Trophoblast cell (in vitro differentiated cells and primary cell): ENCODE results near the gene CADPS2.

ENCODE experiments used
- DNase-seq, 2 donors: peaks; one replicate each; pipeline ENCODE4 v3.0.0-alpha.2; 2016
- H2AFZ ChIP-seq: 2 replicates; pipeline ENCODE4 v1.6.1; 2013; ENCODE audit warnings: low read length, moderate library complexity, mild to moderate bottlenecking; ENCODE audit not compliant: insufficient read depth, poor library complexity
- H2AK5ac ChIP-seq: 2 replicates; pipeline ENCODE4 v1.6.1; 2013; ENCODE audit warnings: mild to moderate bottlenecking, low read length
- H2BK120ac ChIP-seq: 2 replicates; pipeline ENCODE4 v1.6.1; 2013; ENCODE audit warnings: low read length, mild to moderate bottlenecking, moderate library complexity; ENCODE audit not compliant: insufficient read depth, poor library complexity
- H2BK12ac ChIP-seq: 2 replicates; pipeline ENCODE4 v1.6.1; 2013; ENCODE audit warnings: mild to moderate bottlenecking, low read length, moderate library complexity
- H2BK5ac ChIP-seq: 2 replicates; pipeline ENCODE4 v1.6.1; 2013; ENCODE audit warnings: low read length, low read depth, moderate library complexity, mild to moderate bottlenecking; ENCODE audit not compliant: poor library complexity
- H3K14ac ChIP-seq: 2 replicates; pipeline ENCODE4 v1.6.1; 2013; ENCODE audit warnings: mild to moderate bottlenecking, low read length
- H3K18ac ChIP-seq: 2 replicates; pipeline ENCODE4 v1.6.1; 2013; ENCODE audit warnings: mild to moderate bottlenecking, low read length
- H3K23ac ChIP-seq: 2 replicates; pipeline ENCODE4 v1.6.1; 2013; ENCODE audit warnings: low read length
- H3K27ac ChIP-seq: 2 replicates; pipeline ENCODE4 v1.5.1; 2013; ENCODE audit warnings: low read depth, mild to moderate bottlenecking, inconsistent platforms, low read length, moderate library complexity
- H3K27me3 ChIP-seq: 2 replicates; pipeline ENCODE4 v1.6.1; 2013; ENCODE audit warnings: inconsistent platforms, mild to moderate bottlenecking, low read length, moderate library complexity; ENCODE audit not compliant: insufficient read depth
- H3K36me3 ChIP-seq, 2 experiments: 1 replicate in 1 of 2; 2 replicates in 1 of 2; pipeline ENCODE4 v1.6.1; 2013; ENCODE audit warnings: low read length in 2 of 2, mild to moderate bottlenecking in 2 of 2, moderate library complexity in 1 of 2; ENCODE audit not compliant: insufficient read depth in 2 of 2, control insufficient read depth in 1 of 2
- H3K4ac ChIP-seq: 2 replicates; pipeline ENCODE4 v1.6.1; 2013; ENCODE audit warnings: low read depth, mild to moderate bottlenecking, low read length, moderate library complexity
- H3K4me1 ChIP-seq, 2 experiments: 1 replicate in 1 of 2; 2 replicates in 1 of 2; pipeline ENCODE4 v1.6.1; 2013; ENCODE audit warnings: low read length in 2 of 2, mild to moderate bottlenecking in 2 of 2, moderate library complexity in 1 of 2; ENCODE audit not compliant: insufficient read depth in 2 of 2, control insufficient read depth in 1 of 2
- H3K4me2 ChIP-seq: 2 replicates; pipeline ENCODE4 v1.6.1; 2013; ENCODE audit warnings: inconsistent platforms, mild to moderate bottlenecking, low read length, moderate library complexity
- H3K4me3 ChIP-seq: 2 replicates; pipeline ENCODE4 v1.5.1; 2013; ENCODE audit warnings: mild to moderate bottlenecking, low read depth, low read length, inconsistent platforms
- H3K79me1 ChIP-seq: one replicate; pipeline ENCODE4 v1.6.1; 2013; ENCODE audit warnings: low read length
- H3K79me2 ChIP-seq: 2 replicates; pipeline ENCODE4 v1.6.1; 2013; ENCODE audit warnings: low read length, mild to moderate bottlenecking; ENCODE audit not compliant: control insufficient read depth, insufficient read depth, poor library complexity
- H3K9ac ChIP-seq: 2 replicates; pipeline ENCODE4 v1.6.1; 2013; ENCODE audit warnings: mild to moderate bottlenecking, low read length
- H3K9me3 ChIP-seq: 2 replicates; pipeline ENCODE4 v1.6.1; 2013; ENCODE audit warnings: low read depth, mild to moderate bottlenecking, control low read depth, inconsistent platforms, low read length; ENCODE audit not compliant: insufficient read depth
- H4K12ac ChIP-seq: 2 replicates; pipeline ENCODE4 v1.6.1; 2013; ENCODE audit warnings: low read depth, mild to moderate bottlenecking, low read length, moderate library complexity
- H4K8ac ChIP-seq: 2 replicates; pipeline ENCODE4 v1.6.1; 2013; ENCODE audit warnings: low read depth, mild to moderate bottlenecking, low read length, moderate library complexity
- H4K91ac ChIP-seq: one replicate; pipeline ENCODE4 v1.6.1; 2013; ENCODE audit warnings: low read depth, mild to moderate bottlenecking, low read length, moderate library complexity
- WGBS: extraction: QIAGEN DNeasy Blood & Tissue Kit; methylation state at CpG from one replicate; pipeline ENCODE4 v1.1.7; 2013; ENCODE audit warnings: missing lambda C conversion rate; ENCODE audit not compliant: insufficient read length, insufficient coverage; ENCODE audit errors: extremely low coverage; 5-methylcytosine and 5-hydroxymethylcytosine counted together

Gene CADPS2

GRCh38 chr7:122605929-122606328 is 280.3 kb downstream of the CADPS2 start:
- Histone ChIP-seq H3K79me1 (no peaks in the 10 kb centered on the region), H2AK5ac (no peak overlapping the region), H3K4ac (no peak overlapping the region), H3K27me3 (no peaks in the 10 kb centered on the region), H3K9ac (no peak overlapping the region), H3K27ac (no peak overlapping the region), H3K18ac (no peak overlapping the region), H2AFZ (no peak overlapping the region), H3K79me2 (no peaks in the 10 kb centered on the region), H3K4me1 (no peaks in the 10 kb centered on the region), H4K91ac (no peak overlapping the region), H2BK120ac (no peak overlapping the region), H2BK5ac (no peak overlapping the region), H3K4me2 (no peak overlapping the region), H3K23ac (no peak overlapping the region), H3K9me3 (no peaks in the 10 kb centered on the region), H3K36me3 (no peaks in the 10 kb centered on the region), H3K14ac (no peak overlapping the region), H4K8ac (no peak overlapping the region), H3K4me3 (no peak overlapping the region), H2BK12ac (no peak overlapping the region), H4K12ac (no peak overlapping the region)
- no peak for DNase-seq
- WGBS = no CpG with 5 or more reads among the region's 2 CpGs

- H2AFZ ChIP-seq = no peak overlapping the region
- DNase-seq = no peak
- H2AK5ac ChIP-seq = no peak overlapping the region
- no peak overlapping the region for H3K4me3 ChIP-seq
- no peaks in the 10 kb centered on the region for H3K36me3 ChIP-seq
- H3K9me3 ChIP-seq = no peaks in the 10 kb centered on the region
- H3K27me3 ChIP-seq = no peaks in the 10 kb centered on the region
- H4K12ac ChIP-seq = no peak overlapping the region
- H3K23ac ChIP-seq = no peak overlapping the region
- H3K79me1 ChIP-seq = no peaks in the 10 kb centered on the region
- no peak overlapping the region for H2BK5ac ChIP-seq
- no peak overlapping the region for H3K18ac ChIP-seq
- no peak overlapping the region for H3K4ac ChIP-seq
- no peaks in the 10 kb centered on the region for H3K79me2 ChIP-seq
- H3K9ac ChIP-seq = no peak overlapping the region
- no peak overlapping the region for H4K91ac ChIP-seq
- H3K27ac ChIP-seq = no peak overlapping the region
- no peak overlapping the region for H2BK12ac ChIP-seq
- no peak overlapping the region for H3K14ac ChIP-seq
- no peak overlapping the region for H3K4me2 ChIP-seq
- no peak overlapping the region for H2BK120ac ChIP-seq
- H4K8ac ChIP-seq = no peak overlapping the region
- H3K4me1 ChIP-seq = no peaks in the 10 kb centered on the region
These were observed 282.0 kb downstream of the CADPS2 start for GRCh38 chr7:122604251-122604650.

DNA sequence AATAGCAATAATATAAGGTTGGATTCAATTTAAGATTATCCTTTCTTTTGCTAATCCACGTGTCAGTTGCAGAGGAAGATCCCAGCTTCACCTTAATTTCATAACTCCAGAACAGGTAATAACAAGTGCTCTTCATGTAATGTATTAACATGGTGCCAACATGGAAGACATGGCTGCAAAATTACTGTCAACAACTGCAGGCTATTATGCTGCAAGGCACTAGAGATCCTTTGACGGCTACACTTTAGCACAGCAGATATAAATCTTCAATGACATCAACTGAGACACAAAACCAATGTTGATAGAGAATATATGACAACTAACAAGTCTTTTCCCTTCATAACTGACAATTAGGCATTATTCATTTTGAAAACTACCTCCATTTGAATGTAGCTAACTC is 283.5 kb downstream of the CADPS2 start:
- Histone ChIP-seq H2BK12ac (no peak overlapping the region), H3K9me3 (no peaks in the 10 kb centered on the region), H3K14ac (no peak overlapping the region), H3K36me3 (no peaks in the 10 kb centered on the region), H2BK5ac (no peak overlapping the region), H2AFZ (no peak overlapping the region), H3K79me1 (no peaks in the 10 kb centered on the region), H4K91ac (no peak overlapping the region), H3K9ac (no peak overlapping the region), H2BK120ac (no peak overlapping the region), H3K18ac (no peak overlapping the region), H3K4me2 (no peak overlapping the region), H3K27me3 (no peaks in the 10 kb centered on the region), H2AK5ac (no peak overlapping the region), H3K27ac (no peak overlapping the region), H3K4me1 (no peaks in the 10 kb centered on the region), H3K79me2 (no peaks in the 10 kb centered on the region), H3K23ac (no peak overlapping the region), H4K12ac (no peak overlapping the region), H3K4me3 (no peak overlapping the region), H3K4ac (no peak overlapping the region), H4K8ac (no peak overlapping the region)
- no CpG with 5 or more reads among the region's 2 CpGs for WGBS
- DNase-seq = no peak

- Histone ChIP-seq H3K4ac (no peak overlapping the region), H2BK120ac (no peak overlapping the region), H2AK5ac (no peak overlapping the region), H3K79me2 (no peaks in the 10 kb centered on the region), H3K4me2 (no peak overlapping the region), H4K91ac (no peak overlapping the region), H3K23ac (no peak overlapping the region), H3K9me3 (no peaks in the 10 kb centered on the region), H2BK12ac (no peak overlapping the region), H3K14ac (no peak overlapping the region), H3K9ac (no peak overlapping the region), H4K8ac (no peak overlapping the region), H2BK5ac (no peak overlapping the region), H3K36me3 (no peaks in the 10 kb centered on the region), H3K4me1 (no peaks in the 10 kb centered on the region), H3K4me3 (no peak overlapping the region), H3K18ac (no peak overlapping the region), H4K12ac (no peak overlapping the region), H3K27me3 (no peaks in the 10 kb centered on the region), H3K79me1 (no peaks in the 10 kb centered on the region), H3K27ac (no peak overlapping the region), H2AFZ (no peak overlapping the region)
- WGBS = no CpG with 5 or more reads among the region's 2 CpGs
- DNase-seq = no peak
These were observed 285.6 kb downstream of the CADPS2 start for GRCh38 chr7:122600630-122601029.

- Histone ChIP-seq H3K36me3 (no peaks in the 10 kb centered on the region), H2BK5ac (no peak overlapping the region), H3K9me3 (no peaks in the 10 kb centered on the region)
These were observed 286.2 kb downstream of the CADPS2 start for GRCh38 chr7:122600042-122600441.

More at GRCh38 chr7:122600042-122600441, 286.2 kb downstream of the CADPS2 start:
- Histone ChIP-seq H3K27me3 (no peaks in the 10 kb centered on the region), H4K91ac (no peak overlapping the region), H2BK120ac (no peak overlapping the region), H3K9ac (no peak overlapping the region), H4K8ac (no peak overlapping the region), H3K4me2 (no peak overlapping the region), H2AK5ac (no peak overlapping the region), H3K4me1 (no peaks in the 10 kb centered on the region), H3K18ac (no peak overlapping the region), H3K79me2 (no peaks in the 10 kb centered on the region), H2BK12ac (no peak overlapping the region), H3K14ac (no peak overlapping the region), H4K12ac (no peak overlapping the region), H3K4ac (no peak overlapping the region), H3K23ac (no peak overlapping the region), H3K4me3 (no peak overlapping the region), H3K27ac (no peak overlapping the region), H2AFZ (no peak overlapping the region), H3K79me1 (no peaks in the 10 kb centered on the region)
- WGBS = no CpG with 5 or more reads among the region's 1 CpG
- DNase-seq = no peak
